K562 (cell line): ENCODE data around the gene KLK1. TPM values are rescaled to one million over a fixed set of nuclear protein-coding genes. Genes with fewer than 3 reads are reported as not detected.

Experiments used
- ATAC-seq: fragments of 200-7000 bp; cut with Tn5 transposase; 3 replicates; pipeline ENCODE4 v1.9.1; 2020; ENCODE audit warnings: moderate library complexity
- BruUV-seq: library from RNA; stranded (reverse); fragments of 400-500 nt; replicated peaks from 2 replicates; lab custom pipeline; 2021; lab: Mats Ljungman, UMichigan
- CTCF ChIA-PET: fragments of 300-600 bp; formaldehyde crosslinking; extraction: SDS; loops from one replicate; lab custom pipeline; 2021; ENCODE audit warnings: low intra/inter-chr PET ratio; lab: Yijun Ruan, JAX
- POLR2A ChIA-PET: fragments of 300-600, 350-650 bp; sonication (Branson Sonifier 250); formaldehyde crosslinking; extraction: SDS; loops from one replicate; lab custom pipeline; 2021; ENCODE audit warnings: antibody characterized with exemption, inconsistent platforms; lab: Yijun Ruan, JAX
- DNase-seq, 4 experiments: peaks; one replicate each; pipeline versions ENCODE4 v3.0.0 to v3.0.0-alpha.2; 2011 to 2018; ENCODE audit warnings: low spot score in 3 of 4, mixed read lengths in 3 of 4; ENCODE audit errors: extremely low read depth in 1 of 4
- FAIRE-seq: peaks from 2 replicates; lab custom pipeline; 2011; peaks lifted over from hg19 to GRCh38; lab: Jason Lieb, UNC
- H2AFZ ChIP-seq: 2 replicates; pipeline ENCODE4 v1.6.0; 2011; ENCODE audit warnings: low read depth, low read length, control low read depth, inconsistent platforms
- H3K27ac ChIP-seq: fragments of 200-600 bp; 3 replicates; pipeline ENCODE4 v1.8.0; 2011; ENCODE audit warnings: low read depth, mild to moderate bottlenecking, control low read depth, inconsistent platforms, low read length, moderate library complexity, mixed read lengths; ENCODE audit errors: extremely low read depth
- H3K27me3 ChIP-seq, 2 experiments: fragments of 300-600 bp in 1 of 2; 2 replicates in 1 of 2; 3 replicates in 1 of 2; pipeline versions ENCODE4 v1.6.0 to v1.8.0; 2011; ENCODE audit warnings: inconsistent platforms in 2 of 2, low read length in 2 of 2, mild to moderate bottlenecking in 1 of 2, mixed read lengths in 1 of 2, moderate library complexity in 1 of 2; ENCODE audit not compliant: control insufficient read depth in 2 of 2, insufficient read depth in 2 of 2
- H3K36me3 ChIP-seq: fragments of 300-600 bp; 3 replicates; pipeline ENCODE4 v1.8.0; 2011; ENCODE audit warnings: mild to moderate bottlenecking, low read length, inconsistent platforms; ENCODE audit not compliant: control insufficient read depth, insufficient read depth
- H3K4me1 ChIP-seq, 2 experiments: fragments of 200-600 bp in 1 of 2; replicated peaks in 1 of 2; 2 replicates in 1 of 2; 3 replicates in 1 of 2; pipeline versions ENCODE4 v1.5.1 to v1.8.0; 2011; ENCODE audit warnings: inconsistent platforms in 2 of 2, low read length in 2 of 2, mild to moderate bottlenecking in 1 of 2, mixed read lengths in 1 of 2, moderate library complexity in 1 of 2; ENCODE audit not compliant: control insufficient read depth in 2 of 2, insufficient read depth in 2 of 2
- H3K4me2 ChIP-seq: 2 replicates; pipeline ENCODE4 v1.6.1; 2011; ENCODE audit warnings: low read length, control low read depth, inconsistent platforms, mixed read lengths; ENCODE audit not compliant: insufficient read depth
- H3K4me3 ChIP-seq: fragments of 200-600 bp; sonication (generic), shearing (Covaris generic); 2 replicates; pipeline ENCODE4 v1.5.1; 2016; ENCODE audit warnings: control low read depth, inconsistent platforms
- H3K79me2 ChIP-seq: fragments of 200-600 bp; 3 replicates; pipeline ENCODE4 v1.8.0; 2011; ENCODE audit warnings: low read length, inconsistent platforms; ENCODE audit not compliant: control insufficient read depth, insufficient read depth
- H3K9ac ChIP-seq, 2 experiments: 2 replicates each; pipeline versions ENCODE4 v1.6.0 to v1.6.1; 2011; ENCODE audit warnings: low read depth in 2 of 2, low read length in 2 of 2, control low read depth in 1 of 2, inconsistent platforms in 1 of 2, mild to moderate bottlenecking in 1 of 2, mixed read lengths in 1 of 2; ENCODE audit not compliant: insufficient read depth in 1 of 2
- H3K9me1 ChIP-seq: one replicate; pipeline ENCODE4 v1.6.0; 2011; ENCODE audit warnings: inconsistent platforms, mild to moderate bottlenecking, low read length, moderate library complexity; ENCODE audit not compliant: control insufficient read depth, insufficient read depth
- H3K9me3 ChIP-seq: replicated peaks from 2 replicates; pipeline ENCODE4 v1.5.1; 2011; ENCODE audit warnings: low read depth, low read length, inconsistent platforms; ENCODE audit not compliant: control insufficient read depth, insufficient read depth
- H4K20me1 ChIP-seq: replicated peaks from 2 replicates; pipeline ENCODE4 v1.6.1; 2011; ENCODE audit warnings: low read length, inconsistent platforms, mixed read lengths; ENCODE audit not compliant: control insufficient read depth, insufficient read depth
- BDP1 ChIP-seq: IDR thresholded peaks from 3 replicates; pipeline ENCODE4 v1.6.1; 2011; ENCODE audit not compliant: insufficient read length, insufficient read depth
- BRD4 ChIP-seq: fragments of 200-600 bp; sonication (generic); IDR thresholded peaks from 2 replicates; pipeline ENCODE4 v1.6.1; 2017; ENCODE audit warnings: inconsistent platforms
- GABPA ChIP-seq: fragments of 200-800 bp; sonication (Bioruptor generic); conservative IDR thresholded peaks from 2 replicates; pipeline ENCODE4 v1.6.1; 2016; ENCODE audit warnings: low read depth, missing genetic modification characterization, missing compliant biosample characterization
- MTA3 ChIP-seq: fragments of 450-650 bp; formaldehyde crosslinking; IDR thresholded peaks from 2 replicates; pipeline ENCODE4 v1.6.1; 2017; ENCODE audit warnings: mild to moderate bottlenecking, borderline replicate concordance
- MYNN ChIP-seq, 2 experiments: sonication (generic); formaldehyde crosslinking in 1 of 2; IDR thresholded peaks; 2 replicates each; pipeline versions ENCODE4 v1.5.0 to v1.6.1; 2016 to 2020; ENCODE audit warnings: antibody characterized with exemption in 1 of 2, missing genetic modification reagents in 1 of 2
- SREBF1 ChIP-seq: fragments of 150-350 bp; IDR thresholded peaks from 2 replicates; pipeline ENCODE4 v1.6.1; 2014; ENCODE audit warnings: antibody characterized with exemption, low read depth, low read length, borderline replicate concordance
- TEAD4 ChIP-seq, 2 experiments: sonication (generic) in 1 of 2; formaldehyde crosslinking in 1 of 2; IDR thresholded peaks; 2 replicates each; pipeline versions ENCODE4 v1.6.1 to v1.8.0; 2012 to 2022; ENCODE audit warnings: borderline replicate concordance in 1 of 2, inconsistent platforms in 1 of 2, low read length in 1 of 2, mild to moderate bottlenecking in 1 of 2, missing genetic modification reagents in 1 of 2
- ZFP30 ChIP-seq: fragments of 250-450 bp; sonication (Bioruptor Pico); IDR thresholded peaks from 2 replicates; pipeline ENCODE4 v1.8.0; 2022; ENCODE audit warnings: moderate library complexity, mild to moderate bottlenecking, inconsistent platforms, borderline replicate concordance
- ZNF609 ChIP-seq: sonication (generic); formaldehyde crosslinking; IDR thresholded peaks from 2 replicates; pipeline ENCODE4 v1.8.1; 2023; ENCODE audit warnings: missing genetic modification reagents, mild to moderate bottlenecking, borderline replicate concordance
- WGBS: fragments of 100-300 bp; shearing (Covaris generic); methylation state at CpG from one replicate; pipeline ENCODE4 v1.1.6; 2016; ENCODE audit warnings: low coverage, mixed read lengths; ENCODE audit not compliant: insufficient coverage; ENCODE audit errors: missing lambda C conversion rate; 5-methylcytosine and 5-hydroxymethylcytosine counted together
- in situ Hi-C: fragments of 300-500 bp; cut with MboI; formaldehyde crosslinking; loops from 4 replicates; pipeline ENCODE4 v1.15.0; 2018; ENCODE audit warnings: inconsistent platforms, mixed read lengths
- intact Hi-C: fragments of 100-400 bp; cut with micrococcal nuclease; formaldehyde crosslinking; loops from 2 replicates; pipeline ENCODE4 v1.14.2; 2022
- polyA plus RNA-seq, 8 experiments: library from polyadenylated mRNA; depleted of rRNA in 4 of 8; stranded (reverse) in 5 of 8; unstranded in 3 of 8; fragments of >200 nt; fragmentation: Nextera tagmentation in 2 of 8; fragmentation: Illumina TruSeq in 1 of 8; extraction: Ambion mirVana in 2 of 8; extraction: Trizol in 1 of 8; gene quantifications; 2 replicates each; pipeline versions ENCODE4 v1.2.1 to v1.2.3, GENCODE V29; 2011 to 2014; ENCODE audit warnings: inconsistent platforms in 1 of 8, missing spikeins in 1 of 8
- total RNA-seq, 7 experiments: library from RNA; depleted of rRNA in 6 of 7; stranded (reverse); fragments of >200 nt in 6 of 7; fragmentation: Illumina TruSeq in 2 of 7; extraction: Trizol in 2 of 7; gene quantifications; 2 replicates each; pipeline versions ENCODE4 v1.2.1 to v1.2.3, GENCODE V29; 2011 to 2021; ENCODE audit warnings: low replicate concordance in 1 of 7

The KLK1 gene
- total and polyA plus RNA-seq, 9 of the 15 experiments (the other 6 are each of a cell fraction or from before 2014, with no cell fraction given), result 0.87 to 15.4 (median 9.1) TPM

DNA sequence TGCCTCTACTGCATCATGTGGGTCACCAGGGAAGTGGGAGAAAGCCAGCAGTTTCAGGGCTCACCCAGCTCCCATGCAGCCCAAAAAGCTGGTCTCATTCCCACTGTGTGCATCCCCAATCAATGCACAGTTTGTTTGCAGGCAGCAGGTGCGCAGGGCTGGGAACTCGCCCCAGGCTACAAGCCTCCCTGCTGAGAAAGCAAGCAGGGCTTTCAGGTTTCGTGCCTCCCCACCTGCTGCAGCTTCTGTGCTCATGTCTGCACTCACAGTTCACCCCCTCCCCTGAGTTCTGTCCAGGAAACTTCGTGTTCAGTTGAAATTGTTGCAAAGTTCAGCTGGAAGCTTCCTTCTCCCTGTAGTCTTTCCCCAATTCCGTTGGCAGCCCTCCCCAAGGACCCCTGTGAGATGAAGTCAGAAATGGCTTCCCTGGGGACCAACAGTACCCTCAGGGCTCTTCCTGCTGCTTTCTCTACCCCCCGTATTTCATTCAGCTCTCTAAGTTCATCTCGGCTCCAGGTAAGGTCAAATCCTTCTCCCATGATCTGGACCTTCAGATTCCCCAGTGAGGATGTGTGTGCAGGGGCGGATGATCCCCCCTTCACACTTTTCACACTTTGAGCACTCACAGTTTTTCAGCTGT, 20.8 kb upstream of the KLK1 start:
- Histone ChIP-seq H3K27ac (no peak overlapping the region), H3K79me2 (no peaks in the 10 kb centered on the region), H3K4me2 (no peak overlapping the region), H3K36me3 (no peaks in the 10 kb centered on the region)
- BruUV-seq, result no TSS peak
- DNase-seq, result no peak
- CTCF ChIA-PET, result no interaction called here
- no peak for TF ChIP-seq BDP1
- no peak for TF ChIP-seq ZFP30
- no peak for TF ChIP-seq MYNN (IDR thresholded peaks at IDR 0.05)
- TF ChIP-seq MYNN (CRISPR knock-in tag; IDR thresholded peaks at IDR 0.05), result no peak
- no peak for TF ChIP-seq TEAD4 (IDR thresholded peaks at IDR 0.05; ENCODE audit: low read length)
- TF ChIP-seq TEAD4 (CRISPR knock-in tag; IDR thresholded peaks at IDR 0.05; ENCODE audit: borderline replicate concordance), result no peak
- TF ChIP-seq BRD4, result no peak
- no peak for TF ChIP-seq ZNF609
- no peak for TF ChIP-seq MTA3
- no peak for TF ChIP-seq SREBF1
- no peak for TF ChIP-seq GABPA (tag)
- TF ChIP-seq, all 486 proteins: peak for 0
- 2% methylated on average over 8 of the region's 8 CpGs for WGBS
- Histone ChIP-seq H3K9me1 (no peaks in the 10 kb centered on the region), H3K9me3 (peaks cover 2% of the 10 kb centered on the region; the same call in 1 of the 2 replicates), H4K20me1 (no peaks in the 10 kb centered on the region), H2AFZ (no peak overlapping the region), H3K9ac (no peak overlapping the region), H3K27me3 (peaks cover 10 to 35% of the 10 kb centered on the region in 2 experiments; a peak in 3 of 5 replicates), H3K4me3 (no peak overlapping the region), H3K4me1 (no peaks in the 10 kb centered on the region)
- no peak for ATAC-seq
- no peak for FAIRE-seq
- POLR2A ChIA-PET, result interaction anchor here (0.7 kb wide), 1 partner anchor 39 kb away, joined by 3 read pairs; no protein-coding TSS in a partner anchor
- intact Hi-C loops (no loop called here), in situ Hi-C loops (no loop called here)
